Astrocyte of the cerebellum (primary cell): ENCODE data around the gene ING2.

Experiments used
- DNase-seq: peaks from one replicate; pipeline ENCODE4 v3.0.0-alpha.2; 2011; ENCODE audit warnings: low read depth
- H3K4me3 ChIP-seq: 2 replicates; pipeline ENCODE4 v1.5.1; 2011; ENCODE audit warnings: mild to moderate bottlenecking, low read depth, low read length, moderate library complexity
- CTCF ChIP-seq: IDR thresholded peaks from 2 replicates; pipeline ENCODE4 v1.5.1; 2012; ENCODE audit warnings: low read length, low read depth, moderate library complexity, mild to moderate bottlenecking; ENCODE audit errors: missing control alignments
- in situ Hi-C: cut with HindIII; loops from 2 replicates; pipeline ENCODE4 v1.10.0; 2017; ENCODE audit warnings: low sequenced_read_pairs

ING2 gene

GRCh38 chr4:183553601-183554345 lies 48.9 kb downstream of the ING2 start:
- H3K4me3 ChIP-seq: no peak overlapping the region
- in situ Hi-C loops: no loop called here
- TF ChIP-seq CTCF: no peak
- DNase-seq: no peak

- no peak for DNase-seq
- H3K4me3 ChIP-seq: no peak overlapping the region
- in situ Hi-C loops: no loop called here
- TF ChIP-seq CTCF: no peak
Observed at GRCh38 chr4:183554346-183554686, 49.5 kb downstream of the ING2 start.

GRCh38 chr4:183554878-183555585 lies 50.2 kb downstream of the ING2 start:
- in situ Hi-C loops: no loop called here
- no peak for DNase-seq
- no peak for TF ChIP-seq CTCF
- no peak overlapping the region for H3K4me3 ChIP-seq

GRCh38 chr4:183556947-183557346 lies 52.1 kb downstream of the ING2 start:
- no peak for DNase-seq
- in situ Hi-C loops: no loop called here
- TF ChIP-seq CTCF: no peak
- H3K4me3 ChIP-seq: no peak overlapping the region

GRCh38 chr4:183557611-183558010 lies 52.8 kb downstream of the ING2 start:
- DNase-seq: no peak

GRCh38 chr4:183558873-183559272 lies 54.0 kb downstream of the ING2 start:
- DNase-seq: no peak
- TF ChIP-seq CTCF: no peak
- in situ Hi-C loops: no loop called here

More at GRCh38 chr4:183557611-183558010, 52.8 kb downstream of the ING2 start:
- in situ Hi-C loops: no loop called here
- no peak for TF ChIP-seq CTCF
- no peak overlapping the region for H3K4me3 ChIP-seq

More at GRCh38 chr4:183558873-183559272, 54.0 kb downstream of the ING2 start:
- no peak overlapping the region for H3K4me3 ChIP-seq
